ENCODE data around the gene EXOSC2. TPM values are rescaled to one million over a fixed set of nuclear protein-coding genes. Genes with fewer than 3 reads are reported as not detected.

The EXOSC2 gene
- total RNA-seq, 1 donor from 2014 or later, result 75.5 TPM

GRCh38 chr9:130689937-130690700 is 3.5 kb upstream of the EXOSC2 start:
- Histone ChIP-seq H3K36me3 (no peaks in the 10 kb centered on the region), H3K27ac (no peak overlapping the region), H3K4me1 (peaks cover 32% of the 10 kb centered on the region), H3K27me3 (no peaks in the 10 kb centered on the region), H3K79me2 (ENCODE audit: low read depth) (peaks cover 15% of the 10 kb centered on the region), H3K4me3 (peak overlapping the region; percentile 30), H4K20me1 (ENCODE audit: low read depth) (peaks cover 12% of the 10 kb centered on the region), H3K9ac (no peak overlapping the region), H3K4me2 (peak overlapping the region; percentile 62), H3F3A (ENCODE audit: low read depth) (peaks cover 34% of the 10 kb centered on the region), H3K9me3 (ENCODE audit: low read depth) (no peaks in the 10 kb centered on the region), H2AFZ (replicated peaks) (peak overlapping the region; percentile 95)
- peaks cover 3% of the 10 kb centered on the region for H3K9me3 Mint-ChIP-seq
- H3K36me3 Mint-ChIP-seq, result peaks cover 2% of the 10 kb centered on the region
- TF ChIP-seq EZH2phosphoT487 (IDR thresholded peaks at IDR 0.05) (no peak), EZH2 (IDR thresholded peaks at IDR 0.05) (no peak), CTCF (IDR thresholded peaks at IDR 0.05) (no peak)
- peak; percentile 84 for DNase-seq (ENCODE audit: low spot score)
- H3K4me3 Mint-ChIP-seq, result no peak overlapping the region
- H3K27me3 Mint-ChIP-seq (ENCODE audit: insufficient read depth, low read depth), result peaks cover 25% of the 10 kb centered on the region
- peaks cover 40% of the 10 kb centered on the region for H3K4me1 Mint-ChIP-seq
- no peak overlapping the region for H3K27ac Mint-ChIP-seq

- no peak for TF ChIP-seq EZH2 (IDR thresholded peaks at IDR 0.05)
- TF ChIP-seq EZH2phosphoT487 (IDR thresholded peaks at IDR 0.05), result no peak
- TF ChIP-seq CTCF (IDR thresholded peaks at IDR 0.05), result peak; percentile 79
- H3K27me3 Mint-ChIP-seq (ENCODE audit: insufficient read depth, low read depth), result peaks cover 17% of the 10 kb centered on the region
- Histone ChIP-seq H3K27me3 (no peaks in the 10 kb centered on the region), H3K79me2 (ENCODE audit: low read depth) (peaks cover 37% of the 10 kb centered on the region), H3K4me2 (peak overlapping the region; percentile 77), H3K27ac (no peak overlapping the region), H3K9me3 (ENCODE audit: low read depth) (no peaks in the 10 kb centered on the region), H3K4me3 (peak overlapping the region; percentile 81), H3K4me1 (peaks cover 36% of the 10 kb centered on the region), H4K20me1 (ENCODE audit: low read depth) (peaks cover 34% of the 10 kb centered on the region), H3K36me3 (no peaks in the 10 kb centered on the region), H3K9ac (no peak overlapping the region), H2AFZ (replicated peaks) (peak overlapping the region; percentile 71), H3F3A (ENCODE audit: low read depth) (peaks cover 41% of the 10 kb centered on the region)
- H3K9me3 Mint-ChIP-seq, result no peaks in the 10 kb centered on the region
- peak; percentile 95 for DNase-seq (ENCODE audit: low spot score)
- peak overlapping the region; percentile 97 for H3K4me3 Mint-ChIP-seq
- peaks cover 18% of the 10 kb centered on the region for H3K36me3 Mint-ChIP-seq
- peaks cover 47% of the 10 kb centered on the region for H3K4me1 Mint-ChIP-seq
- H3K27ac Mint-ChIP-seq, result peak overlapping the region; percentile 6
These were observed 1.3 kb upstream of the EXOSC2 start for GRCh38 chr9:130692321-130692720.

- Histone ChIP-seq H4K20me1 (ENCODE audit: low read depth) (peaks cover 36% of the 10 kb centered on the region), H3K4me1 (peaks cover 36% of the 10 kb centered on the region), H3K4me3 (peak overlapping the region; percentile 81), H3K36me3 (no peaks in the 10 kb centered on the region), H3K9ac (no peak overlapping the region), H3F3A (ENCODE audit: low read depth) (peaks cover 42% of the 10 kb centered on the region), H2AFZ (replicated peaks) (peak overlapping the region; percentile 71), H3K9me3 (ENCODE audit: low read depth) (no peaks in the 10 kb centered on the region), H3K27ac (no peak overlapping the region), H3K4me2 (peak overlapping the region; percentile 77), H3K79me2 (ENCODE audit: low read depth) (peaks cover 44% of the 10 kb centered on the region), H3K27me3 (no peaks in the 10 kb centered on the region)
- Mint-ChIP-seq H3K27me3 (ENCODE audit: insufficient read depth, low read depth) (peaks cover 13% of the 10 kb centered on the region), H3K4me3 (peak overlapping the region; percentile 97), H3K9me3 (no peaks in the 10 kb centered on the region), H3K27ac (peak overlapping the region; percentile 76), H3K36me3 (peaks cover 21% of the 10 kb centered on the region), H3K4me1 (peaks cover 44% of the 10 kb centered on the region)
- TF ChIP-seq EZH2 (IDR thresholded peaks at IDR 0.05), result no peak
- no peak for TF ChIP-seq CTCF (IDR thresholded peaks at IDR 0.05)
- TF ChIP-seq EZH2phosphoT487 (IDR thresholded peaks at IDR 0.05), result no peak
- DNase-seq (ENCODE audit: low spot score), result no peak
These were observed 517 bp upstream of the EXOSC2 start for GRCh38 chr9:130693101-130693425.
